Ascending aorta (tissue), 2 donors: Measurements from ENCODE around the gene DEDD. TPM values are rescaled to one million over a fixed set of nuclear protein-coding genes. Genes with fewer than 3 reads are reported as not detected.
A peak's percentile ranks its signal among the peaks of the same experiment; 100 is the strongest.

ENCODE experiments used
- DNase-seq, 2 donors: peaks; one replicate each; pipeline ENCODE4 v3.0.0-alpha.2; 2019; ENCODE audit warnings: low spot score in 2 of 2
- H3K27ac ChIP-seq, 2 donors: fragments of 200-600 bp; sonication (generic); one replicate each; pipeline ENCODE4 v1.5.1; 2016 to 2017; ENCODE audit warnings: mild to moderate bottlenecking in 1 of 2
- H3K27me3 ChIP-seq: fragments of 200-600 bp; sonication (generic); one replicate; pipeline ENCODE4 v1.5.1; 2017
- H3K36me3 ChIP-seq, 2 donors: fragments of 200-600 bp; sonication (generic); one replicate each; pipeline ENCODE4 v1.5.1; 2016
- H3K4me1 ChIP-seq, 2 donors: fragments of 200-600 bp; sonication (generic); one replicate each; pipeline ENCODE4 v1.5.1; 2016 to 2017; ENCODE audit warnings: mild to moderate bottlenecking in 1 of 2
- H3K4me3 ChIP-seq, 2 donors: fragments of 200-600 bp; sonication (generic); one replicate each; pipeline ENCODE4 v1.5.1; 2016 to 2017; ENCODE audit warnings: mild to moderate bottlenecking in 1 of 2
- H3K9me3 ChIP-seq, 2 donors: fragments of 200-600 bp; sonication (generic); one replicate each; pipeline ENCODE4 v1.5.1; 2016
- intact Hi-C: fragments of 100-400 bp; cut with DNase I; formaldehyde crosslinking; loops from one replicate; pipeline ENCODE4 v1.15.1; 2023
- total RNA-seq: library from RNA; depleted of rRNA; stranded (reverse); fragments of >200 nt; gene quantifications from one replicate; pipeline ENCODE4 v1.1.0, GENCODE V29; 2016
- TF ChIP-seq, protein P1 (sequence below), 3 experiments: fragments of 200-600 bp in 2 of 3; fragments of 450-650 bp in 1 of 3; sonication (generic) in 2 of 3; IDR thresholded peaks; one replicate each; pipeline ENCODE4 v1.5.1; 2016 to 2019; ENCODE audit warnings: antibody characterized with exemption in 3 of 3, mild to moderate bottlenecking in 1 of 3, moderate library complexity in 1 of 3

Gene DEDD
- total RNA-seq, 1 donor from 2014 or later = 27.8 TPM

DNA sequence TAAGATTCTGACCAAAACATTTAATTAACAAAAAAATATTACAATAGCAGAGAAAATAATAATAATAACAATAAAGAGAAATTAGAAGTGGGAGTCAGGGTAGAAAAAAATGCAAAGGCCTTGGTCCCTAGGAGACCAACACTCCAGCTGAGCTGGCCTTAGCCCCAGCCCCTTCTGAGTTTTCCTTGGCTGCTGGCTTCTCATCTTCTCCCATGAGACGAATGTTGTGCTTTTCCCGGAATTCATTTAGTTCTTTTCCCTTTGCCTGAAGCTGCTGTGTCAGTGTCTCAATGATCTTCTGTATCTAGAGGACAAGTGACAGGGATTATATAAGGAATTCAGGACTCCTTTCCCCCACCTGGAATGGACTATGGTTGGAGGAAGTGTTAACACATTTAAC is 31.9 kb downstream of the DEDD start:
- Histone ChIP-seq H3K27ac (no peak overlapping the region), H3K4me1 (peaks cover 0 to 15% of the 10 kb centered on the region in 2 donors), H3K27me3 (no peaks in the 10 kb centered on the region), H3K9me3 (no peaks in the 10 kb centered on the region), H3K4me3 (no peak overlapping the region), H3K36me3 (peaks cover 9 to 18% of the 10 kb centered on the region in 2 donors)
- intact Hi-C loops = no loop called here
- TF ChIP-seq, protein P1, sequence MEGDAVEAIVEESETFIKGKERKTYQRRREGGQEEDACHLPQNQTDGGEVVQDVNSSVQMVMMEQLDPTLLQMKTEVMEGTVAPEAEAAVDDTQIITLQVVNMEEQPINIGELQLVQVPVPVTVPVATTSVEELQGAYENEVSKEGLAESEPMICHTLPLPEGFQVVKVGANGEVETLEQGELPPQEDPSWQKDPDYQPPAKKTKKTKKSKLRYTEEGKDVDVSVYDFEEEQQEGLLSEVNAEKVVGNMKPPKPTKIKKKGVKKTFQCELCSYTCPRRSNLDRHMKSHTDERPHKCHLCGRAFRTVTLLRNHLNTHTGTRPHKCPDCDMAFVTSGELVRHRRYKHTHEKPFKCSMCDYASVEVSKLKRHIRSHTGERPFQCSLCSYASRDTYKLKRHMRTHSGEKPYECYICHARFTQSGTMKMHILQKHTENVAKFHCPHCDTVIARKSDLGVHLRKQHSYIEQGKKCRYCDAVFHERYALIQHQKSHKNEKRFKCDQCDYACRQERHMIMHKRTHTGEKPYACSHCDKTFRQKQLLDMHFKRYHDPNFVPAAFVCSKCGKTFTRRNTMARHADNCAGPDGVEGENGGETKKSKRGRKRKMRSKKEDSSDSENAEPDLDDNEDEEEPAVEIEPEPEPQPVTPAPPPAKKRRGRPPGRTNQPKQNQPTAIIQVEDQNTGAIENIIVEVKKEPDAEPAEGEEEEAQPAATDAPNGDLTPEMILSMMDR (IDR thresholded peaks at IDR 0.05) = no peak
- no peak for DNase-seq

DNA sequence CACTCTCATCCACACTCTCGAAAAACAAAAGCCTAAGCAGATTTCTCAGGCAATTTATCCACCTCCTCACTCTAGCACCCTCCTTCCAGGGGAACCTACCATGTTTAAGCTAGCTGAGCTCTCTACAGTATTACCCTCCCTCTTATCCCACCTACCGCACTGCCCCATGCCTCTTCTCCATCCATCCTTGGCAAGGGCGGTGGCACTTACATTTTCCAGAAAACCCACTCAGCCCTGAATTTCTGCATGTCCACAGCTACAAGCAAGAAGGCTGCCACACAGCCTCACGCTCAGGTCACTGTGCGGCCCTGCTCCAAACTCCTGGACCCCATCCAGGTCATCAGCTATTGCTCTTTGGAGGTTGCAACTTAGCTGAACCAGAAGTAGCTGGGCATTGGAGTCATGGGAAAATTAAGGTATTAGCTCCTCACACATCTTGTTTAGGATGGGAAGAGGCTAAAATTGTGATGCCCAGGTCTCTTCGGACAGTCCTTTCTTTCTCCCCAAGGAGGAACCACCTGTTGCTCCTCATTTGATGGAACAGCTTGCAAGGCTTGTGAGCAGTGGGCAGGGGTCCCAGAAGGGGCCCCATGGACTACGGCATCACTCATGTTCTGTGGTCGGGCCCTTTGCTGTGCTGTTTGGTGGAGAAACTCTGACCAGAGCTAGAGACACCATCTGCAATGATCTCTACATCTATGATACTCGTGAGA is 33.2 kb downstream of the DEDD start:
- no peak for DNase-seq
- TF ChIP-seq, protein P1 (IDR thresholded peaks at IDR 0.05) = no peak
- Histone ChIP-seq H3K4me3 (peak overlapping the region; percentile 71), H3K4me1 (peaks cover 0 to 15% of the 10 kb centered on the region in 2 donors), H3K27me3 (no peaks in the 10 kb centered on the region), H3K9me3 (no peaks in the 10 kb centered on the region), H3K36me3 (peaks cover 9 to 18% of the 10 kb centered on the region in 2 donors), H3K27ac (peak overlapping the region; percentile 23 to 73)
- intact Hi-C loops = loop anchor here (2.0 to 10.0 kb wide), 4 partner anchors 34 to 374 kb away; partner anchors contain the start of gene DEDD

DNA sequence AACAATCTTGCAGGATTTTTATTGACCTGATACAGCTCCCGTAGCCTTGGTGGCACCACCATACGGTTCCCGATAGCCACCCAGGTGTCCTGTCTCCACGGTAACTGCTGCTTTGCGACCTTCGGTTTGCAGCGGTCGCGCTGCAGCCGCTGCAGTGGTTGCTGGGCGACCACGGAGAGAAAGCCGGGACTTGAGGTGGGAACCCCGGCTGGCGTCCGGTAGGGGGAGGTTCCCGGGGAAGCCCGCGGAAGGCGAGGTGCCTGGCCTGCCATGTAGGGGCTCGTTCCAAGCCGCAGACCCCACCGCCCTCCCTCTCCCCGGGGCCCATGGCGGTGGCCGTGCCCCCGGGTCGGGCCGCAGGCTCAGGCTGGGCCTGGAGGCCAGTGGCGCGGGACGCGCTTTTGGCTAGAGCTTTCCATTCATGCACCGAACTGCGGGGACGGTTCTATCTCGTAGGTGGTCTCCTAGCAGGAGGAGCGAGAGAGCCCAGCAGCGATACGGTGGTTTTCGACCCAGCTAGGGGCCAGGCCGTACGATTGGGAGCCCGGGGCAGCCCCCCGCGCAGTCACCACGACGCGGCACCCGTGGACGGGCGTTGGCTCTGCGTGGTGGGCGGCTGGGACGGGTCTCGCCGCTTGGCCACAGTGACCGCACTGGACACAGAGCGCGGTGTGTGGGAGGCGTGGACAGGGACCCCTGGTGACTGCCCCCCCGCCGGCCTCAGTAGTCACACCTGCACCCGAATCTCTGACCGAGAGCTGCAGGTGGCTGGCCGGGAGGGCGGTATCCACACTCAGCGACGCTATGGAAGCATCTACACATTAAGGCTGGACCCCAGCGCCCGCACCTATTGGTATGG is 34.0 kb downstream of the DEDD start, which contains the start of gene KLHDC9:
TSS of gene KLHDC9 (plus strand) at position 152 of the 859 bp plus-strand sequence. CDS start at position 327, 175 bp downstream.
- H3K27me3 ChIP-seq = no peaks in the 10 kb centered on the region
- peak within 1 kb of the TSS; percentile 41 to 73 for H3K27ac ChIP-seq
- TF ChIP-seq, protein P1 (IDR thresholded peaks at IDR 0.05) = peak in 1 of 3 experiments; percentile 27
- H3K4me1 ChIP-seq = peaks cover 0 to 15% of the 10 kb centered on the region in 2 donors
- intact Hi-C loops = loop anchor here (1.0 to 10.0 kb wide), 5 partner anchors 20 to 374 kb away; partner anchors contain the start of genes DEDD, NIT1 and PFDN2
- peaks cover 9 to 18% of the 10 kb centered on the region in 2 donors for H3K36me3 ChIP-seq
- peak in 1 of 2 donors; percentile 82 for DNase-seq
- no peaks in the 10 kb centered on the region for H3K9me3 ChIP-seq
- peak within 1 kb of the TSS; percentile 71 for H3K4me3 ChIP-seq

DNA sequence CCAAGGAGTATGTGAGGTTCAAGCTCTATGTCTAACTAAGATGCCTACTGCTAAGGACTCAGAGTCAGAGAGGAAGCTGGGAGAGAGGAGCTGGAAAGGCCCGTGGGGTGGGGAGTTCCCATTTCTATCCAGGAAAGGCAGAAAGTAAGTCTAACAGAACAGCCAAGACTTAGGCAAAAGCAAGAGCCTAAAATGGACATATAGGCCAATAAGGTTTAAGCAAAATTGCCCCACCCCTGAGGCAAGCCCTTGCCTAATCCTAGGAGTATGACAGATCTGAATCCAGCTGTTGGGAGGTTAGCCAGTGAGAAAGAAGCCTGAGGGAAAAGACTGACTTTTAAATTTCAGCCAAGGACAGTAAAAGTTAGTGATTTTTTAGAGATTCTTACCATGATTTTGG is 35.9 kb downstream of the DEDD start:
- TF ChIP-seq, protein P1 (IDR thresholded peaks at IDR 0.05) = no peak
- intact Hi-C loops = loop anchor here (5.0 to 10.0 kb wide), 3 partner anchors 99 to 372 kb away; no protein-coding TSS in a partner anchor
- H3K27me3 ChIP-seq = no peaks in the 10 kb centered on the region
- peak in 1 of 2 donors; percentile 70 for DNase-seq
- H3K4me1 ChIP-seq = peaks cover 0 to 15% of the 10 kb centered on the region in 2 donors
- H3K9me3 ChIP-seq = no peaks in the 10 kb centered on the region
- H3K4me3 ChIP-seq = no peak overlapping the region
- peaks cover 1 to 9% of the 10 kb centered on the region in 2 donors for H3K36me3 ChIP-seq
- H3K27ac ChIP-seq = peak overlapping the region in 1 of 2 donors; percentile 49

DNA sequence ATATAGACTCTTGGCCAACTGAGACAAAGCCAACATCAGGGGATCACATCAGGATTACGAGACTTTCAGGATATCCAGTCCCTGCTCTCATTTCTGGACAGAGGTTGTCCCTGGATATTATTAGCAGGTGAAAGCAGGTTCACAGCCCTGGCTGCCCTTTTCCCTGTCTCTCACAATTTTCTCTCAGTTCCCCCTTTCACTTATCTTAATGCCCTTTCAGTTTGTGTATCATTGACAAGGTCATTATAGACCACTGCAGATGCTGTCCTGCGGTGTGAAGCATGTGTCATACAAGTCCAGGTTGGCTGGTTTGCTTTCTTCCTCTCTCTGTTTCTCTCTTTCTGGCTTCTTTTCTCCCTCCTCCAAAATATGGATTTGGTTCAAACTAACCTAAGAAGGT is 36.5 kb downstream of the DEDD start:
- TF ChIP-seq, protein P1 (IDR thresholded peaks at IDR 0.05) = no peak
- H3K4me1 ChIP-seq = peaks cover 0 to 15% of the 10 kb centered on the region in 2 donors
- no peak overlapping the region for H3K4me3 ChIP-seq
- DNase-seq = no peak
- H3K36me3 ChIP-seq = peaks cover 0 to 4% of the 10 kb centered on the region in 2 donors
- peak overlapping the region in 1 of 2 donors; percentile 49 for H3K27ac ChIP-seq
- H3K9me3 ChIP-seq = no peaks in the 10 kb centered on the region
- intact Hi-C loops = loop anchor here (5.0 to 10.0 kb wide), 3 partner anchors 99 to 371 kb away; no protein-coding TSS in a partner anchor
- no peaks in the 10 kb centered on the region for H3K27me3 ChIP-seq
